ENCODE results near the gene ADAMTS6. TPM values are rescaled to one million over a fixed set of nuclear protein-coding genes. Genes with fewer than 3 reads are reported as not detected.

ADAMTS6 gene
- total RNA-seq, 1 donor from 2014 or later, result 21.5 TPM

DNA sequence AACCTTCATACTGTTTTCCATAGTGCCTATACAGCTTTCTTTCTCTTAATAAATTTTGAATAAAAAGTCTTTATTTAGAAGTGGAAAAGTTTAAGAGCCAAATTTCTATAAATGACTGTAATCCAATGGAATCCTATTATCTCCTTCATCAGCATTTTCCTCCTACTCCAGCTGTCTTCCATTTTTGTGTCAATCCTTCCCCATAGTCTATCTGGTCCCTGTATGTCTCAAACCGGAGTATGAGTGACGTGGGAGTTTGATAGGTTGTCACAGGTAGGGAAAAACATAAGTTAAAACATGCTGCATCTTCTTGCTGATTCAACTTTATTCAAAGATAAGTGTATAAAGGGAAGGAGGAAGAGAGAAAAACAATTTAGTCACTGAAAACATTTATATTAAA is 70.4 kb downstream of the ADAMTS6 start:
- no peaks in the 10 kb centered on the region for H3K27me3 Mint-ChIP-seq (ENCODE audit: low read depth)
- H3K27ac Mint-ChIP-seq (ENCODE audit: unreplicated experiment), result no peak overlapping the region
- H3K9me3 Mint-ChIP-seq (ENCODE audit: low read depth), result peaks cover 5% of the 10 kb centered on the region
- TF ChIP-seq, protein P1, sequence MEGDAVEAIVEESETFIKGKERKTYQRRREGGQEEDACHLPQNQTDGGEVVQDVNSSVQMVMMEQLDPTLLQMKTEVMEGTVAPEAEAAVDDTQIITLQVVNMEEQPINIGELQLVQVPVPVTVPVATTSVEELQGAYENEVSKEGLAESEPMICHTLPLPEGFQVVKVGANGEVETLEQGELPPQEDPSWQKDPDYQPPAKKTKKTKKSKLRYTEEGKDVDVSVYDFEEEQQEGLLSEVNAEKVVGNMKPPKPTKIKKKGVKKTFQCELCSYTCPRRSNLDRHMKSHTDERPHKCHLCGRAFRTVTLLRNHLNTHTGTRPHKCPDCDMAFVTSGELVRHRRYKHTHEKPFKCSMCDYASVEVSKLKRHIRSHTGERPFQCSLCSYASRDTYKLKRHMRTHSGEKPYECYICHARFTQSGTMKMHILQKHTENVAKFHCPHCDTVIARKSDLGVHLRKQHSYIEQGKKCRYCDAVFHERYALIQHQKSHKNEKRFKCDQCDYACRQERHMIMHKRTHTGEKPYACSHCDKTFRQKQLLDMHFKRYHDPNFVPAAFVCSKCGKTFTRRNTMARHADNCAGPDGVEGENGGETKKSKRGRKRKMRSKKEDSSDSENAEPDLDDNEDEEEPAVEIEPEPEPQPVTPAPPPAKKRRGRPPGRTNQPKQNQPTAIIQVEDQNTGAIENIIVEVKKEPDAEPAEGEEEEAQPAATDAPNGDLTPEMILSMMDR (IDR thresholded peaks at IDR 0.05), result no peak
- no peak overlapping the region for H3K4me3 Mint-ChIP-seq (ENCODE audit: unreplicated experiment)
- peaks cover 11% of the 10 kb centered on the region for H3K36me3 Mint-ChIP-seq (ENCODE audit: low read depth)
- H3K4me1 Mint-ChIP-seq (ENCODE audit: low read depth), result peaks cover 4% of the 10 kb centered on the region
- DNase-seq (ENCODE audit: low spot score), result no peak

DNA sequence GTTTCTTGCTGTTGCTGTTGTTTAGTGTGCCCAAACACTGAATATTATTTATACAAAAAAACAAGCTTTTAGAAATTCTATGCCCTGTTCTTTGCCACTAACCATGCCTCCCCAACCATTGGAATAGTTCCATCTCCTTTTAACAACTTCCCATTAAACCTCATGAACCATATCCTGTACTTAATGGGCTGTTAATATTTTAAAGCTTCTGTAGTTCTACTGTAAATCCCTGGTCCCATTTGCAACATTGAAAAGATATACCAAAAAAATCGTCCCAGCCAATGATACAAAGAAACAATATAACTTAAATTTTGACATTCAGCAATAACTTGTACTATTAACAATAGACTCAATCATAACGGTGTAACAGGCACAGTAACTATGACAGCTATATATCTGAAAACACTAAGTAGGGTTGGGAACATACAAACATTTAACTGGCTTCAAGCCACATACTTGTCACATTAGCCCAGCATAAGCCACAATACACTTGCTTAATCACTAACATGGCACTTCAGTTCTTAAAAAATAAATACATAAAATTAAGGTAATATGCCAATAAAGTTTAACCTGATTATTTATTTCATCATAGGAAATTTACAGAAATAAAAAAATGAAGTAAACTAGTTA is 86.1 kb downstream of the ADAMTS6 start:
- Mint-ChIP-seq H3K27ac (ENCODE audit: unreplicated experiment) (peak overlapping the region; percentile 77), H3K9me3 (ENCODE audit: low read depth) (peaks cover 4% of the 10 kb centered on the region), H3K4me1 (ENCODE audit: low read depth) (peaks cover 37% of the 10 kb centered on the region), H3K36me3 (ENCODE audit: low read depth) (no peaks in the 10 kb centered on the region), H3K27me3 (ENCODE audit: low read depth) (no peaks in the 10 kb centered on the region), H3K4me3 (ENCODE audit: unreplicated experiment) (no peak overlapping the region)
- TF ChIP-seq, protein P1 (IDR thresholded peaks at IDR 0.05), result no peak
- DNase-seq (ENCODE audit: low spot score), result no peak

DNA sequence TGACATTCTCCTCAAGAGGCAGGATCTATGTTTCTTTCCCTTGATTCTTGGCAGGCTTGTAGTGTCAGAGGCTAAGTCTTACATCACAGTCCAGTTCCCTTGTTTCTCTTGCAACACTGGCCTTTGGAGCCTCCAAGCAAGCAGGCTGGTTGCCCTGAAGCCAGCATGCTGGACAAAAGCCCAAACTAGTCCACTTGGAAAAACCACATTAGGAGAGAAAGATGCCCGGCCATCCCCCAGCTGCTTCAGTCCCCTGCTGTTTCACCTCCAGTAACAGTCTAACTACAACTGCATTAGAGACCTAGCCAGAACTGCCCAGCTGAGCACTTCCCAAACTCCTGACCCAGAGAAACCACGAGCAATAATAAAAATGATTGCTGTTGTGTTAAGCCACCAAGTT is 87.6 kb downstream of the ADAMTS6 start:
- peaks cover 37% of the 10 kb centered on the region for H3K4me1 Mint-ChIP-seq (ENCODE audit: low read depth)
- H3K9me3 Mint-ChIP-seq (ENCODE audit: low read depth), result peaks cover 4% of the 10 kb centered on the region
- TF ChIP-seq, protein P1 (IDR thresholded peaks at IDR 0.05), result no peak
- H3K4me3 Mint-ChIP-seq (ENCODE audit: unreplicated experiment), result no peak overlapping the region
- DNase-seq (ENCODE audit: low spot score), result no peak
- no peaks in the 10 kb centered on the region for H3K36me3 Mint-ChIP-seq (ENCODE audit: low read depth)
- H3K27me3 Mint-ChIP-seq (ENCODE audit: low read depth), result no peaks in the 10 kb centered on the region
- H3K27ac Mint-ChIP-seq (ENCODE audit: unreplicated experiment), result peak overlapping the region; percentile 75

DNA sequence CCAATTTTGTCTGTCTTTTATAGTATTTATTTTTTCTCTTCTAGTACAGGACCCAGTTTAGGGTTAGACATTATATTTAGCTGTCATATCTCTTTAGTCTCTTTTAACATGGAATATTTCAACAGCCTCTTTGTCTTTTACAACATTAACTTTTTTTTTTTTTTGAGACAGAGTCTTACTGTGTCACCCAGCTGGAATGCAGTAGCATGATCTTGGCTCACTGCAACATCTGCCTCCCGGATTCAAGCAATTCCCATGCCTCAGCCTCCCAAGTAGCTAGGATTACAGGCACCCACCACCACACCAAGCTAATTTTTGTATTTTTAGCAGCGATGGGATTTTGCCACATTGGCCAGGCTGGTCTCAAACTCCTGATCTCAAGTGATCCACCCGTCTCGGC is 90.1 kb downstream of the ADAMTS6 start:
- no peaks in the 10 kb centered on the region for H3K36me3 Mint-ChIP-seq (ENCODE audit: low read depth)
- peaks cover 4% of the 10 kb centered on the region for H3K9me3 Mint-ChIP-seq (ENCODE audit: low read depth)
- H3K4me3 Mint-ChIP-seq (ENCODE audit: unreplicated experiment), result no peak overlapping the region
- no peak for DNase-seq (ENCODE audit: low spot score)
- peaks cover 37% of the 10 kb centered on the region for H3K4me1 Mint-ChIP-seq (ENCODE audit: low read depth)
- H3K27ac Mint-ChIP-seq (ENCODE audit: unreplicated experiment), result peak overlapping the region; percentile 45
- TF ChIP-seq, protein P1 (IDR thresholded peaks at IDR 0.05), result no peak
- H3K27me3 Mint-ChIP-seq (ENCODE audit: low read depth), result no peaks in the 10 kb centered on the region

DNA sequence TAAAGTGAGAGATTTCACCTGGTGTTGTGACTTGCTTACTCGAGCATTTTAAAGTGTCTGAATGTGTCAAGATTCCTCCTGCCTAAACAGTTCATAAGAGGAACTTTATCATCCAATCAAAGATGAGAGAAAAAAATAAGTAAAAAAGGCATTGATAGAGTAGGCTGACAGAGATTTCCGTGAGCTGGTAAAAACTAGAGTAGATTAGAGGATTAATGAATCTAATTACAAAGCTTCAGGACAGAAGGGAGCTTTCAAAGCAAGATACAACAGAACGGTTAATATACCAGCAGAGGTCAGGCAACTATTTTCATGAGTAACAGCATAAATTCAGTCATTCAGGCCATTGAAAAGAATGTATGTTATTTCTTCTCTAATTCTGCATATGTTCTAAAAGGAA is 91.5 kb downstream of the ADAMTS6 start:
- no peak overlapping the region for H3K4me3 Mint-ChIP-seq (ENCODE audit: unreplicated experiment)
- H3K9me3 Mint-ChIP-seq (ENCODE audit: low read depth), result peaks cover 4% of the 10 kb centered on the region
- TF ChIP-seq, protein P1 (IDR thresholded peaks at IDR 0.05), result no peak
- no peak overlapping the region for H3K27ac Mint-ChIP-seq (ENCODE audit: unreplicated experiment)
- H3K4me1 Mint-ChIP-seq (ENCODE audit: low read depth), result peaks cover 26% of the 10 kb centered on the region
- no peak for DNase-seq (ENCODE audit: low spot score)
- H3K27me3 Mint-ChIP-seq (ENCODE audit: low read depth), result no peaks in the 10 kb centered on the region
- H3K36me3 Mint-ChIP-seq (ENCODE audit: low read depth), result no peaks in the 10 kb centered on the region
